Frontal cortex (tissue), 4 donors: Measurements from ENCODE around the gene SAMD4B. TPM values are rescaled to one million over a fixed set of nuclear protein-coding genes. Genes with fewer than 3 reads are reported as not detected.

Source experiments
- DNase-seq, 2 donors: peaks; one replicate each; pipeline ENCODE4 v3.0.0; 2012; ENCODE audit warnings: low spot score in 2 of 2
- FAIRE-seq: peaks from 2 replicates; lab custom pipeline; 2012; peaks lifted over from hg19 to GRCh38; lab: Jason Lieb, UNC
- total RNA-seq: library from RNA; depleted of rRNA; stranded (reverse); fragments of >200 nt; gene quantifications from one replicate; pipeline ENCODE4 v1.2.3, GENCODE V29; 2014
- donor health status: control.
- donor health status: control.
- donor health status: control.

SAMD4B gene
- total RNA-seq, 1 donor from 2014 or later: 13.0 TPM

GRCh38 chr19:39385629-39386411, 43.6 kb downstream of the SAMD4B start:
- DNase-seq: no peak
- no peak for FAIRE-seq

- no peak for DNase-seq
- no peak for FAIRE-seq
These were observed 44.3 kb downstream of the SAMD4B start for GRCh38 chr19:39386557-39386956.

- DNase-seq (no peak), FAIRE-seq (no peak)
These were observed 46.4 kb downstream of the SAMD4B start for GRCh38 chr19:39388657-39389056.

GRCh38 chr19:39389631-39390414, 47.6 kb downstream of the SAMD4B start:
- DNase-seq (no peak), FAIRE-seq (no peak)

GRCh38 chr19:39390451-39390750, 48.2 kb downstream of the SAMD4B start:
- FAIRE-seq (no peak), DNase-seq (peak in 1 of 2 donors; percentile 74)

- DNase-seq: peak; percentile 98 to 99
- FAIRE-seq: peak; percentile 98
These were observed 48.7 kb downstream of the SAMD4B start, which contains the start of the genes MED29 and PAF1 for GRCh38 chr19:39390751-39391437. TSS of gene MED29 (plus strand) at chr19:39391378. CDS start at chr19:39391423, 45 bp downstream. TSS of gene PAF1 (minus strand) at chr19:39391106. CDS start at chr19:39390864, 242 bp downstream.

- DNase-seq: peak; percentile 72 to 88
- FAIRE-seq: no peak
These were observed 55.4 kb downstream of the SAMD4B start for GRCh38 chr19:39397360-39398296.

GRCh38 chr19:39398297-39398864, 56.2 kb downstream of the SAMD4B start:
- DNase-seq (no peak), FAIRE-seq (no peak)

GRCh38 chr19:39399668-39400050, 57.4 kb downstream of the SAMD4B start:
- DNase-seq: no peak
- no peak for FAIRE-seq

GRCh38 chr19:39400061-39400460, 57.8 kb downstream of the SAMD4B start:
- FAIRE-seq (no peak), DNase-seq (no peak)

GRCh38 chr19:39401070-39401548, 58.9 kb downstream of the SAMD4B start:
- no peak for FAIRE-seq

GRCh38 chr19:39401549-39402345, 59.5 kb downstream of the SAMD4B start:
- FAIRE-seq (no peak), DNase-seq (no peak)

More at GRCh38 chr19:39401070-39401548, 58.9 kb downstream of the SAMD4B start:
- no peak for DNase-seq

- FAIRE-seq (no peak), DNase-seq (peak; percentile 67 to 84)
These were observed 60.4 kb downstream of the SAMD4B start for GRCh38 chr19:39402346-39403300.

GRCh38 chr19:39403331-39404312, 61.4 kb downstream of the SAMD4B start:
- FAIRE-seq: no peak
- peak; percentile 75 to 84 for DNase-seq

GRCh38 chr19:39405261-39405957, 63.2 kb downstream of the SAMD4B start:
- FAIRE-seq (no peak), DNase-seq (no peak)
